ENCODE measurements around the gene SMG7.

DNA sequence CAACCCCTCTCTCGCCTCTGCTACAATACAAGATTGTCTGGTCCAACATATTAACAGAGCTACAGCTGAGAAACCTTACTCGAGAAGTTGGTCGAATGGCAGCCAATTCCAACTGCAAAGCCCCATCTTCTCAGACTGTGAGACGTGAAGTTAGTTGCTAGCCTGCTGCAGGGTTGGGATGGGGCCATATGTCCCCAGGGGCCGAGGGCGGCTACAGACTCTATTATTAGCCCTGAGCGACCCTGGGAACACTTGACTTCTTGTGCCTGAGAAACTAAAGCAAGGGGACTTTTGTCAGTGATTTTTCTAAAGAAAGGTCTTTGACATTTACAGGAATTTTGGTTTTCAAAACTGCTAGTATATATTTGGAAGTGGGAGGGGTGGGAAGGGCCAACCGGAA, 104.2 kb downstream of the SMG7 start:
- TF ChIP-seq, protein P1, sequence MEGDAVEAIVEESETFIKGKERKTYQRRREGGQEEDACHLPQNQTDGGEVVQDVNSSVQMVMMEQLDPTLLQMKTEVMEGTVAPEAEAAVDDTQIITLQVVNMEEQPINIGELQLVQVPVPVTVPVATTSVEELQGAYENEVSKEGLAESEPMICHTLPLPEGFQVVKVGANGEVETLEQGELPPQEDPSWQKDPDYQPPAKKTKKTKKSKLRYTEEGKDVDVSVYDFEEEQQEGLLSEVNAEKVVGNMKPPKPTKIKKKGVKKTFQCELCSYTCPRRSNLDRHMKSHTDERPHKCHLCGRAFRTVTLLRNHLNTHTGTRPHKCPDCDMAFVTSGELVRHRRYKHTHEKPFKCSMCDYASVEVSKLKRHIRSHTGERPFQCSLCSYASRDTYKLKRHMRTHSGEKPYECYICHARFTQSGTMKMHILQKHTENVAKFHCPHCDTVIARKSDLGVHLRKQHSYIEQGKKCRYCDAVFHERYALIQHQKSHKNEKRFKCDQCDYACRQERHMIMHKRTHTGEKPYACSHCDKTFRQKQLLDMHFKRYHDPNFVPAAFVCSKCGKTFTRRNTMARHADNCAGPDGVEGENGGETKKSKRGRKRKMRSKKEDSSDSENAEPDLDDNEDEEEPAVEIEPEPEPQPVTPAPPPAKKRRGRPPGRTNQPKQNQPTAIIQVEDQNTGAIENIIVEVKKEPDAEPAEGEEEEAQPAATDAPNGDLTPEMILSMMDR (IDR thresholded peaks at IDR 0.05): no peak
- TF ChIP-seq EP300 (IDR thresholded peaks at IDR 0.05): no peak
- no peak for TF ChIP-seq POLR2A (IDR thresholded peaks at IDR 0.05; ENCODE audit: low read depth)
- TF ChIP-seq POLR2AphosphoS5 (IDR thresholded peaks at IDR 0.05): no peak

Measured in esophagus muscularis mucosa (tissue), 4 donors.